ENCODE data around the gene RTF1. TPM values are rescaled to one million over a fixed set of nuclear protein-coding genes. Genes with fewer than 3 reads are reported as not detected.

RTF1 gene
- total and polyA plus RNA-seq, 2 donors (not counting 3 experiments of a cell fraction or from before 2014, with no cell fraction given), result 19.2 to 40.6 TPM

DNA sequence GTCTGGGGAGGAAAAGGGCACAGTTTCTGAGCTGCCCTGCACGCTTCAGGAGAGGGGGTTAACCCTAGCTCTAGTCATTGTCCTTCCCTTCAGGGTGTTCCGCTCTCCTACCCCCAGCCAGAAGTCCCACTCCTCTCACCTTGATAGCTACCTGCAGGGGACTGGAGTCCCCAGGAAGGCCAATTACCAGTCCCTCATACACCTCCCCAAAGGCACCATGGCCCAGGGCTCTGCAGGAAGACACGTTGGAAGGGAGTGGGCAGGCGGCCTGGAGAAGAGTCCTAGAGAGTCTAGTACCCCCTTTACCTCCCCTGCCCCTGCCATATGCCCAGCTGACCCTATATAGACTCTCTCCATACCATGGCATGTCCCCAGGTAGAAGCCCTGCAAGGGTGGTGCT is 88.9 kb downstream of the RTF1 start:
- Histone ChIP-seq H3K27me3 (ENCODE audit: control insufficient read depth in 2 of 2, insufficient read depth in 2 of 2, low read length in 2 of 2) (peaks cover 30 to 33% of the 10 kb centered on the region in 2 experiments), H3K27ac (ENCODE audit: insufficient read depth, low read depth, low read length) (no peak overlapping the region), H3K9me3 (replicated peaks; ENCODE audit: control insufficient read depth, insufficient read depth, low read length) (no peaks in the 10 kb centered on the region), H3K4me1 (ENCODE audit: control insufficient read depth, extremely low read depth, insufficient read depth, low read length) (peaks cover 15% of the 10 kb centered on the region), H3K36me3 (ENCODE audit: control insufficient read depth in 2 of 2, extremely low read depth in 1 of 2, insufficient read depth in 2 of 2, low read length in 2 of 2) (no peaks in the 10 kb centered on the region), H3K4me2 (ENCODE audit: insufficient read depth, low read length) (no peak overlapping the region), H4K20me1 (replicated peaks; ENCODE audit: control insufficient read depth, extremely low read depth, insufficient read depth, low read length) (no peaks in the 10 kb centered on the region), H3K9me1 (replicated peaks; ENCODE audit: control insufficient read depth, extremely low read depth, insufficient read depth, low read length) (no peaks in the 10 kb centered on the region), H3K79me2 (ENCODE audit: control insufficient read depth, insufficient read depth, low read length) (no peaks in the 10 kb centered on the region), H2AFZ (ENCODE audit: low read depth, low read length) (no peak overlapping the region), H3K4me3 (replicated peaks in 1 of 3; ENCODE audit: insufficient read depth in 1 of 3, low read depth in 1 of 3, low read length in 3 of 3) (no peak overlapping the region), H3K9ac (replicated peaks; ENCODE audit: extremely low read depth, insufficient read depth, low read length) (no peak overlapping the region)
- dilution Hi-C loops (cut with MboI; ENCODE audit: extremely low pct_ligation_motif_present, low sequenced_read_pairs), result no loop called here
- no peak for DNase-seq (ENCODE audit: low read depth, low spot score)
- CTCF ChIA-PET, result interaction anchor here (0.9 to 1.0 kb wide), 2 partner anchors 26 to 40 kb away, joined by 3 to 6 read pairs; no protein-coding TSS in a partner anchor
- intact Hi-C loops (cut with micrococcal nuclease), result no loop called here
- FAIRE-seq, result no peak
- POLR2A ChIA-PET, result no interaction called here
- TF ChIP-seq POLR2A (IDR thresholded peaks at IDR 0.05; ENCODE audit: low read depth, low read length), result no peak
- no peak for TF ChIP-seq MYC (IDR thresholded peaks at IDR 0.05; ENCODE audit: low read depth, low read length)
- TF ChIP-seq EZH2 (IDR thresholded peaks at IDR 0.05; ENCODE audit: borderline replicate concordance, low read depth, low read length, severe bottlenecking), result no peak
- no peak for TF ChIP-seq MAX (IDR thresholded peaks at IDR 0.05; ENCODE audit: insufficient read depth, insufficient read length)
- no peak for TF ChIP-seq GATA2 (IDR thresholded peaks at IDR 0.05; ENCODE audit: insufficient read depth, insufficient read length, low read depth, low read length)
- no peak for TF ChIP-seq POLR2AphosphoS5 (IDR thresholded peaks at IDR 0.05; ENCODE audit: insufficient read depth, low read depth, low read length)
- TF ChIP-seq FOS (IDR thresholded peaks at IDR 0.05; ENCODE audit: borderline replicate concordance, insufficient read depth, low read length), result no peak
- no peak for TF ChIP-seq JUN (IDR thresholded peaks at IDR 0.05; ENCODE audit: borderline replicate concordance, insufficient read depth, insufficient read length, low read depth)
- TF ChIP-seq CTCF (IDR thresholded peaks at IDR 0.05; ENCODE audit: extremely low read depth in 1 of 2, insufficient read depth in 1 of 2, low read depth in 1 of 2, low read length in 2 of 2), result no peak
- no TSS peak for BruUV-seq (replicated peaks)

All from endothelial cell of umbilical vein (primary cell).